HG03175 (cell line): ENCODE data around the gene FSTL3.

ENCODE experiments used
- ATAC-seq: cut with Tn5 transposase; IDR thresholded peaks from one replicate; pipeline ENCODE4 v1.9.1; 2021; ENCODE audit warnings: mild to moderate bottlenecking, moderate library complexity; ENCODE audit not compliant: unreplicated experiment

FSTL3 gene

DNA sequence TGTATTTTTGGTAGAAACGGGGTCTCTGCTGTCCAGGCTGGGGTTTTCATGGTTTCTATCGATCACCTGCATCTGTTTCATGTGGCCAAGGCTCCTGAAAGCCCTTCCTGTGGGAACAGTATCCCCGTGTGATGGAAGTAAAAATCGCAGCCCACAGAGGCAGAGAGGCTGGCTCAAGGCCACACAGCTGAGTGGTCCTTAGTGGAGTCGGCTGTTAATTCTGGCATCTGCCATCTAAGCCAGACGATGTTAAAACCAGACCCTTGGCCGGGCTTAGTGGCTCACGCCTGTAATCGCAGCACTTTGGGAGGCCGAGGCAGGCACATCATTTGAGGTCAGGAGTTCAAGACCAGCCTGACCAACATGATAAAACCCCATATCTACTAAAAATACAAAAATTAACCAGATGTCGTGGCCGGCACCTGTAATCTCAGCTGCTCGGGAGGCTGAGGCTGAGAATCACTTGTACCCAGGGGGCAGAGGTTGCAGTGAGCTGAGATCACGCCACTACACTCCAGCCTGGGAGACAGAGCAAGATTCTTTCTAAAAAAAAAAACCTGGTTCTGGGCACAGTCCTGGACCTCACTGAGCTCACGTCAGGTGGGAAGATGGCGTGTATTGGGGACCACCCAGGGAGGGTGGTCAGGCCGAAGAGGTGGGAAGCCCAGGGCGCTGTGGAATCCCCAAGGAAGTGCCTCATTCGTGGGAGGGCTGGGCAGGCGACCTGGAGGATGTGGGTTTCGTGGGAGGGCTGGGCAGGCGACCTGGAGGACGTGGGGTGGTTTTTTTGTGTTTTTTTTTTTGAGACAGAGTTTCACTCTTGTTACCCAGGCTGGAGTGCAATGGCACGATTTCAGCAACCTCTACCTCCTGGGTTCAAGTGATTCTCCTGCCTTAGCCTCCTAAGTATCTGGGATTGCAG, 56.2 kb downstream of the FSTL3 start:
- no peak for ATAC-seq
